Omental fat pad (tissue), 4 donors: Measurements from ENCODE around the gene PSMB3. TPM values are rescaled to one million over a fixed set of nuclear protein-coding genes. Genes with fewer than 3 reads are reported as not detected.

ENCODE experiments used
- ATAC-seq: fragments of 150-250 bp; one replicate; pipeline ENCODE4 v1.9.1; 2016; ENCODE audit warnings: mild to moderate bottlenecking, moderate library complexity; ENCODE audit not compliant: low FRiP score
- DNase-seq: peaks from one replicate; pipeline ENCODE4 v3.0.0-alpha.2; 2019; ENCODE audit warnings: low spot score
- total RNA-seq, 4 donors: library from RNA; depleted of rRNA; stranded (reverse); fragments of >200 nt; gene quantifications; one replicate each; pipeline ENCODE4 v1.1.0, GENCODE V29; 2016
- TF ChIP-seq, protein P1 (sequence below), 3 donors: fragments of 450-650 bp; IDR thresholded peaks; one replicate each; pipeline ENCODE4 v1.5.1; 2016 to 2017; ENCODE audit warnings: antibody characterized with exemption in 3 of 3, mild to moderate bottlenecking in 3 of 3, moderate library complexity in 2 of 3

PSMB3 gene
- total RNA-seq, 4 donors from 2014 or later = 140 to 169 (median 155) TPM

DNA sequence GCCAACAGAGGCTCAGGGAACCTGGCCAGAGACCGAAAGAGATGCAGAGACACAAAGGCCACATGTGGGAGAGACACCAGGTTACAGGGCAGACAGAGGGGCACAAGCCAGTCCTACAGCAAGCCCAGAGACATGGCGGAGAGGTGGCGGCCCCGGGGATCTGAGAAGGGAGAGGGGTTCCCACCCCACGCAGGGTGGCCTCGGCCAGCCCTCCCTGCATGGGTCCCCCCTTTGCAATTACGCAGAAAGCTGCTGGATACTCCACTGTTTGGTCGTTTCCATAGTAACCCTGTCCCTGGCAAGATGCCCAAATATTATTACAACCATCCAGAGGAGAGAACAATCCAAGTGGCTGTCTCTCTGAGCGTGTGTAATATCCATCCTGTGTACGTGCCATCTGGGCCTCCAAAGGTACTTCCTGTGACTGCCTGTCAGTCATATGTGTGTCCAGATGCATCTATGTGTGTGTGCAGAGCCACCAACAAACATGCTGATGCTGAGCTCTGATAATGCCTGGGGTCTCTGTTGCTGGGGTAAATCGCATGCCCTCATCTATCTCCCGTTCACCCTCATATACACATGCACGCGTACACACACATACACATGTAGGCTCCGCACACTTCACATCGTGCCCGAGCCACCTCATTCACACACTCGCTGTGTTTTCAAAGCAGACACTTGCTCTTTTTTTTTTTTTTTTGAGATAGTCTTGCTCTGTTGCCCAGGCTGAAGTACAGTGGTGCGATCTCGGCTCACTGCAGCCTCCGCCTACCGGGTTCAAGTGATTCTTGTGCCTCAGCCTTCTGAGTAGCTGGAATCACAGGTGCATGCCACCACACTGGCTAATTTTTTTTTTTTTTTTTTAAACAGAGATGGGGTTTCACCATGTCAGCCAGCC, 9.9 kb upstream of the PSMB3 start:
- peak; percentile 56 for ATAC-seq
- TF ChIP-seq, protein P1, sequence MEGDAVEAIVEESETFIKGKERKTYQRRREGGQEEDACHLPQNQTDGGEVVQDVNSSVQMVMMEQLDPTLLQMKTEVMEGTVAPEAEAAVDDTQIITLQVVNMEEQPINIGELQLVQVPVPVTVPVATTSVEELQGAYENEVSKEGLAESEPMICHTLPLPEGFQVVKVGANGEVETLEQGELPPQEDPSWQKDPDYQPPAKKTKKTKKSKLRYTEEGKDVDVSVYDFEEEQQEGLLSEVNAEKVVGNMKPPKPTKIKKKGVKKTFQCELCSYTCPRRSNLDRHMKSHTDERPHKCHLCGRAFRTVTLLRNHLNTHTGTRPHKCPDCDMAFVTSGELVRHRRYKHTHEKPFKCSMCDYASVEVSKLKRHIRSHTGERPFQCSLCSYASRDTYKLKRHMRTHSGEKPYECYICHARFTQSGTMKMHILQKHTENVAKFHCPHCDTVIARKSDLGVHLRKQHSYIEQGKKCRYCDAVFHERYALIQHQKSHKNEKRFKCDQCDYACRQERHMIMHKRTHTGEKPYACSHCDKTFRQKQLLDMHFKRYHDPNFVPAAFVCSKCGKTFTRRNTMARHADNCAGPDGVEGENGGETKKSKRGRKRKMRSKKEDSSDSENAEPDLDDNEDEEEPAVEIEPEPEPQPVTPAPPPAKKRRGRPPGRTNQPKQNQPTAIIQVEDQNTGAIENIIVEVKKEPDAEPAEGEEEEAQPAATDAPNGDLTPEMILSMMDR (IDR thresholded peaks at IDR 0.05) = no peak
- peak; percentile 52 for DNase-seq

DNA sequence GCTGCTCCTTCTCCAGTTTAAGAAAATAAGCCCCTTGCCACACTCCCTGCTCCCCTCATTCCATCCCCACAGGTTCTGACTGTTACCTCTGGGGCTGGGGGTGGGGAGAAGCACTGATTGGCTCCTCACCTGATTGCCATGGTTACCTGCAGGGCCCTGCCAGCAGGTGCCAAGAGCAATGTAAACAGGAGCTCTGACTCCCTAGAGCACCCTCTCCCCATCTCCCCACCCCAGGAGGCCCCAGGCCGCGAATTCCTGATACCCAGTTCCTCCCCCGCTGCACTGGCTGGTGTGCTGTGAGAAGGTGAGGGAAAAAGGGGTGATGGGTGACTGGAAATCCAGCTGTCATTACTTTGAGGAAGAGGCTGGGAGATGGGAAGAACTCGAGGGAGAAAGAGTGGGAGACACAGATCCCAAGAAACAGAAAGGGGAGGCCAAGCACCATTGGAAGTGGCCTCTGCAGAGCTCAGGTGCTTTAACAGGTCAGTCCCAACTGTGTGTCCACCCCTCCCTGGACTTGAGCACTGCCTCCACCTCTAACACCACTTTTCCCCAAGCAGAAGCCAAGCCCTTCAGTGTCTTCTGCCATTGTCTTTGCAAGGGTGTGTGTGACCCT, 8.9 kb upstream of the PSMB3 start:
- DNase-seq (no peak), ATAC-seq (no peak)
- TF ChIP-seq, protein P1 (IDR thresholded peaks at IDR 0.05) = no peak

DNA sequence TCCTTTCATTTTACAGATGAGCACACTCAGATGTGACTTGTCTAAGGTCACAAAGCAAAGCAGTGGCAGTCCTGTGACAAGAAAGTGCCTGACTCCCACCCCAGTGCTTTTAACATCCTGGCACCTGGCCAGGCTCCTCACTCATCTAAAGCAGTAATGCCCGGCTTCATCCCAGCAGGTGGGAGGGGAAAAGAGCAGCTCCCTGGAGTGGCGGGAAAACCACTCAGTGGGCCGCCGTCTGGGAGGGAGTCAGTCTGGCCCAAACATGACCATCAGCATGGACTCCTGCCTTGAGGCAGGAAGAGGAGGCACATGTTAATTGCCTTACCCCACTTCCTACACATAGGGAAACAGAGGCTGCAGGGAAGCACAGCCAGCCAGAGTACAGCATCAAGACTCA, 7.0 kb upstream of the PSMB3 start:
- TF ChIP-seq, protein P1 (IDR thresholded peaks at IDR 0.05) = no peak
- DNase-seq (no peak), ATAC-seq (no peak)

DNA sequence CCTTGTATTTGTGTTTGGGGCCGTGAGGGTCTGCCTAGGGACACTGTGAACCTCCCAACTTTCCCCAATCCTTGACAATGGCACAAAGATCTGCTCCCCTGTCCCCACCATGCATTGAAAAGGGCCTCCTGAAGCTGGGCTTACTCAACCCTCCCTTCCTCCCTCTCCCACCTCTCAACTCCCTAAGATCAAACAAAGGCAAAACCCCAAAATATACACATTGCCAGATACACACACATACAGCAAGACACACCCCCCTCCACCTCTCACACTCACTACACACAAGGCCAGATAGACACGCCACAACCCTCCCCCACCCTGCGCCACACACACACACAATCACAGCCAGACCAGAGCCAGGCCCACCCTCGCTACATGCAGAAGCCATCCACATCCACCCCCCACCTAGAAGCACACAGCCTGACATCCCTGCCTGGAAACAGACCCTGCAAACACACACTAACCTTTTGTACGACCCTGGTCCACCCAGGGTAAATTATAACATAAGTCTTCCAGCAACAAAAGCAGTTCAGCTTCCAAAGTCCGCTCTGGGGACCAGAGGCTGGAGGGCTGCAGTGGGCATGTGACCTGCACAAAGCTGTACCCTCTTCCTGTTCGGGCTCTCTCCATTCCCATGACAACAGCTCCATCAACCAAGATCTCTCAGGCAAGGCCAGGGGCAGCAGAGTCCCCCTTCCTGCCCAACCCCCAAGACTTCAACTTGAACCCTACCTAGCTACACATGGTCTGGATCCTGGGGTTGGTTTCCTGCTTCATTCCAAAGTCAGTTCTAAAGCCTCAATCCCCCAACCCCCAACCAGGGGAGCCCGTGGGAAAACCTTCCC, 6.3 kb upstream of the PSMB3 start:
- TF ChIP-seq, protein P1 (IDR thresholded peaks at IDR 0.05) = no peak
- ATAC-seq = no peak
- no peak for DNase-seq

DNA sequence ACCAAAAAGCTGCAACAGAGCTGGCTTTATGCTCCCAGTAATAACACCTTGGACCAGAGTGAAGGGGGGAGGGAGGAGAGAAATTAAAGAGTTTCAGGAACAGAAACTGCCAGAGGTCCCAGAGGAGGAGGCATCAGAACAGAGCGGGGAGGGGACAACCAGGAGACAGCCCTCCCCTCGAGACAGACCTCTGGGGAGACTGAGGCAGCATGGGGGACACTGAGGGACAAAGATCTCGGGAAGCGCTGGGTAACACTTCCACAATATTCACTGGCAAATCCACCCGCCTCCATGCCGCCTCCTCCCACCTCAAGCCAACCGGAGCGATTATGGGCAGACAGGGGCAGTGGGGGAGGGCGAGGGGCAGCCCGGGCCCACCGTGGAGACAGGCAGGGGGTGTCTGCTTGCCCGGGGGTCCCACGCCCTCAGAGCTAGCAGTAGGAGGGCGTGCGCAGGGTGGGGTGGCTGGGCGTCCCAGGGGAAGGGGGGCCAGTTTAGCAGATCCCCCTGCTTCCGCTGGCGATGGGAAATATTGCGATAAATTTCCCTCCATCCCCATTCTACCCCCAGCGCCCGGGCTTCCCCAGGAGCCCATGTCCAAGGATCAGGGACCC, 5.6 kb upstream of the PSMB3 start:
- no peak for DNase-seq
- no peak for ATAC-seq
- TF ChIP-seq, protein P1 (IDR thresholded peaks at IDR 0.05) = no peak

DNA sequence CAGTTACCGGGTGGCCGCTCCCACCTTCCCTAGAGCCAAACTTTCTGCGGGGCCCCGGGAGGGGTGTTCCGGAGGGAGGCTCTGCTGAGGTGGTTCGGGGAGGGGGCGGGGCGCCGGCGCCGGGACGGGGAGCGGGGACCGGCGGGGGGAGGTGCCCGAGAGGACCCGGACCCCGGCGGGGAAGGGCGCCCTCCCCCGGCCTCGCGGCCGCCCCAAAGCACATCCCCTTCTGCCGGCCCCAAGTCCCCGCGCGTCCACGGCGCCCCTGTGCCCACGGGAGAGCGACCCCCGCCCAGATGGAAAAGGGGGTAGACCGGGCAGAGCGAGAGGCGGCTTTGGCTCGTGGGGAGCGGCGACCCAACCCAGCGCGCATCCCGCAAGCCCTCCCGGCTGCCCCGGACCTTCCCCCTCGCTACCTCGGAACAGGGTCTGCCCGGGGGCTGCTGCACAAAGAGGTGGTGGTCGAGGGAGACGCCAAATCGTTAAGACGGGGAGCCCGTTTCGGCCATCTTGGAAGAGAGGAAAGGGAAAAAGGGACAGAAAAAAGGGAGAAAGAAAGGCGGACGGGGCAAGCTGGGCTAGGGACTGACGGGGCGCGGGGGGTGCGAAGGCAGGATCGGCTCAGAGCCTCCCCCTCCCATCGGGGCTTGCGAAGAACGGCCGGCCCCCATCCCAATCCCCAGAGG, 4.9 kb upstream of the PSMB3 start:
- no peak for ATAC-seq

More for the DNA sequence above, 4.9 kb upstream of the PSMB3 start:
- DNase-seq = no peak
- TF ChIP-seq, protein P1 (IDR thresholded peaks at IDR 0.05) = no peak
